ENCODE measurements around the gene FXYD7. TPM values are rescaled to one million over a fixed set of nuclear protein-coding genes. Genes with fewer than 3 reads are reported as not detected.
A peak's percentile ranks its signal among the peaks of the same experiment; 100 is the strongest.

The FXYD7 gene
- polyA plus RNA-seq, 3 donors: 0.16 TPM; not detected in 2

DNA sequence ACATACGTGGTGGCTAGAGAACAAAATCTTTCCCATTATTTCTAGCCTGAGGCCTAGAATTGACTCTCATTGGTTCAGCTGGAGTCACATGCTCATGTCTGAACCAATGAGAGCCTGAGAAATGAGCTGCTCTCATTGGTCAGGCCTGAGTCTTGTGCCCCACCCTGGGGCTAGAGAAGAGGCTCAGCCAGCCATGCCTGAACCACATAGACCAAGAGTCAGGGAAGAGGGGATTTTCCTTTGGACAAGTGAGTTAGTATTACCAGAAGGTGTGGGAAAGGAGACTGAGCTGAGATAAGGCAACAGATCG is 18.3 kb downstream of the FXYD7 start:
- peaks cover 68% of the 10 kb centered on the region for H4K20me1 ChIP-seq (ENCODE audit: insufficient read depth, low read length)
- H3K9ac ChIP-seq (ENCODE audit: insufficient read depth, low read length, poor library complexity, severe bottlenecking): no peak overlapping the region
- H3K79me2 ChIP-seq (ENCODE audit: insufficient read depth, low read length): peaks cover 87% of the 10 kb centered on the region
- Mint-ChIP-seq H3K27ac (peak overlapping the region in 3 of 7 donors; percentile 21 to 76 (median 55)), H3K4me1 (peaks cover 15% of the 10 kb centered on the region), H3K27me3 (ENCODE audit: low read depth in 3 of 3) (peaks cover 0 to 2% (median 0%) of the 10 kb centered on the region in 3 donors), H3K4me3 (no peak overlapping the region), H3K9me3 (peaks cover 23 to 37% (median 30%) of the 10 kb centered on the region in 7 donors), H3K36me3 (peaks cover 95 to 100% of the 10 kb centered on the region in 2 donors)
- no peak overlapping the region for H3K27ac ChIP-seq (ENCODE audit: low read depth in 1 of 2, low read length in 2 of 2)
- WGBS (ENCODE audit: insufficient coverage): 91% methylated on average over 1 of the region's 2 CpGs
- intact Hi-C loops (cut with micrococcal nuclease): no loop called here
- H2AFZ ChIP-seq (ENCODE audit: insufficient read depth, low read depth, low read length, poor library complexity, severe bottlenecking): no peak overlapping the region
- no peaks in the 10 kb centered on the region for H3K27me3 ChIP-seq (ENCODE audit: control insufficient read depth in 2 of 2, insufficient read depth in 2 of 2, low read length in 2 of 2)
- H3K4me2 ChIP-seq (replicated peaks; ENCODE audit: extremely low read depth, low read length, poor library complexity, severe bottlenecking): no peak overlapping the region
- peaks cover 35 to 37% of the 10 kb centered on the region in 2 donors for H3K9me3 ChIP-seq (replicated peaks in 1 of 2; ENCODE audit: control insufficient read depth in 1 of 2, insufficient read depth in 1 of 2, low read length in 2 of 2)
- DNase-seq: no peak
- H3K4me3 ChIP-seq (replicated peaks in 1 of 3; ENCODE audit: low read depth in 2 of 3, low read length in 3 of 3): no peak overlapping the region
- peaks cover 95 to 100% of the 10 kb centered on the region in 2 donors for H3K36me3 ChIP-seq (replicated peaks in 1 of 2; ENCODE audit: control insufficient read depth in 1 of 2, insufficient read depth in 2 of 2, low read length in 2 of 2)
- TF ChIP-seq, protein P1, sequence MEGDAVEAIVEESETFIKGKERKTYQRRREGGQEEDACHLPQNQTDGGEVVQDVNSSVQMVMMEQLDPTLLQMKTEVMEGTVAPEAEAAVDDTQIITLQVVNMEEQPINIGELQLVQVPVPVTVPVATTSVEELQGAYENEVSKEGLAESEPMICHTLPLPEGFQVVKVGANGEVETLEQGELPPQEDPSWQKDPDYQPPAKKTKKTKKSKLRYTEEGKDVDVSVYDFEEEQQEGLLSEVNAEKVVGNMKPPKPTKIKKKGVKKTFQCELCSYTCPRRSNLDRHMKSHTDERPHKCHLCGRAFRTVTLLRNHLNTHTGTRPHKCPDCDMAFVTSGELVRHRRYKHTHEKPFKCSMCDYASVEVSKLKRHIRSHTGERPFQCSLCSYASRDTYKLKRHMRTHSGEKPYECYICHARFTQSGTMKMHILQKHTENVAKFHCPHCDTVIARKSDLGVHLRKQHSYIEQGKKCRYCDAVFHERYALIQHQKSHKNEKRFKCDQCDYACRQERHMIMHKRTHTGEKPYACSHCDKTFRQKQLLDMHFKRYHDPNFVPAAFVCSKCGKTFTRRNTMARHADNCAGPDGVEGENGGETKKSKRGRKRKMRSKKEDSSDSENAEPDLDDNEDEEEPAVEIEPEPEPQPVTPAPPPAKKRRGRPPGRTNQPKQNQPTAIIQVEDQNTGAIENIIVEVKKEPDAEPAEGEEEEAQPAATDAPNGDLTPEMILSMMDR (IDR thresholded peaks at IDR 0.05): no peak
- peaks cover 4 to 9% of the 10 kb centered on the region in 2 donors for H3K4me1 ChIP-seq (ENCODE audit: control insufficient read depth in 1 of 2, insufficient read depth in 2 of 2, low read length in 2 of 2)

DNA sequence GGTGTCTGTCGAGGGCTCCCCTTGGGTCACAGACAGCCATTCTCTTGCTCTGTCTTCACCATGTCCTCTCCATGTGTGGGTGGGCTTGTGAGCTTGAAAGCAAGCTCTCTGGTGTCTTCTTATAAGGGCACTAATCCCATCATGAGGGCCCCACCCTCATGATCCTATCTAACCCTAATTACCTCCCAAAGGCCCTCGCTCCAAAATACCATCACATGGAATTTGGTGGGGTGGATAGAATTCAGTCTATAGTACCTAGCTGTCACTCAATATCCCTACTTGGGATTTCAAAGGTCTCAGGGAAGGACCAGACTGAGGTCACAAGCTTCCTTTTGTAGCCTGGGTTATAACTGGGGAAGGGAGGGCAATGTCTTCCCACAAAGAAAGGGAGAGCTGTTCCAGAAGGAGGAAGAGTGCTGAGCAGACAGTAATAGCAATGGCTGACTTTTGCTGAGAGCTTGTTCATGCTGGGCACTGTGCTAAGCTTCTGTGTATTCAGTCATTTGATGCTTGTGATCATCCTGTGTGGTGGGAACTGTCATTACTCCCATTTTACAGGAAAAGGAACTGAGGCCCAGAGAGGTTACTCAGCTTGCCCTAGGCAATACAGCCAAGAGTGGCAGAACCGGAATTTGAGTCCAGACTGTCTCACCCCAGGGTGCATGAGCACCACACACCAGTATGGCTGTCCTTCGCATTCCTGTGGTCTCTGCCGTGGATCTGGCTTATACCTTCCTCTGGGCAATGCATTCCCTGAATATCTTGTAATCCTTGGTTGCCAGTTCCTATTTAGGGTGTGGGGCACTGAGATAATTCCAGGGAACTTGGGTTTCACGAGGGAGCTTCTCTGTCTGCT is 19.6 kb downstream of the FXYD7 start:
- Histone ChIP-seq H3K36me3 (replicated peaks in 1 of 2; ENCODE audit: control insufficient read depth in 1 of 2, insufficient read depth in 2 of 2, low read length in 2 of 2) (peaks cover 91 to 96% of the 10 kb centered on the region in 2 donors), H3K4me2 (replicated peaks; ENCODE audit: extremely low read depth, low read length, poor library complexity, severe bottlenecking) (no peak overlapping the region), H3K27me3 (ENCODE audit: control insufficient read depth in 2 of 2, insufficient read depth in 2 of 2, low read length in 2 of 2) (no peaks in the 10 kb centered on the region), H3K9ac (ENCODE audit: insufficient read depth, low read length, poor library complexity, severe bottlenecking) (no peak overlapping the region), H3K4me3 (replicated peaks in 1 of 3; ENCODE audit: low read depth in 2 of 3, low read length in 3 of 3) (no peak overlapping the region), H3K4me1 (ENCODE audit: control insufficient read depth in 1 of 2, insufficient read depth in 2 of 2, low read length in 2 of 2) (peaks cover 15 to 18% of the 10 kb centered on the region in 2 donors), H2AFZ (ENCODE audit: insufficient read depth, low read depth, low read length, poor library complexity, severe bottlenecking) (no peak overlapping the region), H3K27ac (ENCODE audit: low read depth in 1 of 2, low read length in 2 of 2) (peak overlapping the region in 1 of 2 donors; percentile 12), H3K9me3 (replicated peaks in 1 of 2; ENCODE audit: control insufficient read depth in 1 of 2, insufficient read depth in 1 of 2, low read length in 2 of 2) (peaks cover 35 to 40% of the 10 kb centered on the region in 2 donors), H3K79me2 (ENCODE audit: insufficient read depth, low read length) (peaks cover 74% of the 10 kb centered on the region), H4K20me1 (ENCODE audit: insufficient read depth, low read length) (peaks cover 64% of the 10 kb centered on the region)
- 98% methylated on average over 3 of the region's 6 CpGs for WGBS (ENCODE audit: insufficient coverage)
- Mint-ChIP-seq H3K9me3 (peaks cover 26 to 39% (median 32%) of the 10 kb centered on the region in 7 donors), H3K4me3 (no peak overlapping the region), H3K36me3 (peaks cover 95 to 98% of the 10 kb centered on the region in 2 donors), H3K27ac (peak overlapping the region in 3 of 7 donors; percentile 15 to 74 (median 50)), H3K4me1 (peaks cover 22% of the 10 kb centered on the region), H3K27me3 (ENCODE audit: low read depth in 3 of 3) (no peaks in the 10 kb centered on the region)
- intact Hi-C loops (cut with micrococcal nuclease): no loop called here
- TF ChIP-seq, protein P1 (IDR thresholded peaks at IDR 0.05): no peak
- DNase-seq: no peak

Data from CD14-positive monocyte (primary cell).